NCI-H2171 (cell line): ENCODE measurements around the gene GUF1.
"Not testable (repeated sequence)": the region's sequence is repeated elsewhere in the genome, so short reads cannot be mapped to it uniquely, and the experiment has no call there.

Experiments
- DNase-seq: peaks from one replicate; lab custom pipeline; 2025; lab: John Stamatoyannopoulos, UW

Gene GUF1

DNA sequence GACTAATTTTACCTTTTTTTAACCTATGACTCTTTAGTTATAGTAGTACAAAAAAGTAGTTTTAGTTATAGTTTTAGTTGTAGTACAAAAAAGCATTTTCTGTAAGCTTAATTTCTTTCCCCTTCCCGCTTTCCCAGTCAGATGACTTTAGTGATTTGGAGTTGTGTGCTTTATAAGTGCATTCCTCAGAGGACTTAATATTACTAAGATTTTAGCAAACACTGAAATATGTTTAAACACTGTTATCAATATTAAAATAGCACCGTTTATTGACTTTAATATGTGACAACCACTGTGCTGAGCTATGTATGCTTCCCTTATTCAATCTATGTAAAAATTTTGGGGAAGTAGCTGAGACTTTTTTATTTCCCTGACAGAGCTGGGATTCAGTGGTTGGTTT, 22.8 kb downstream of the GUF1 start:
- DNase-seq: no peak

DNA sequence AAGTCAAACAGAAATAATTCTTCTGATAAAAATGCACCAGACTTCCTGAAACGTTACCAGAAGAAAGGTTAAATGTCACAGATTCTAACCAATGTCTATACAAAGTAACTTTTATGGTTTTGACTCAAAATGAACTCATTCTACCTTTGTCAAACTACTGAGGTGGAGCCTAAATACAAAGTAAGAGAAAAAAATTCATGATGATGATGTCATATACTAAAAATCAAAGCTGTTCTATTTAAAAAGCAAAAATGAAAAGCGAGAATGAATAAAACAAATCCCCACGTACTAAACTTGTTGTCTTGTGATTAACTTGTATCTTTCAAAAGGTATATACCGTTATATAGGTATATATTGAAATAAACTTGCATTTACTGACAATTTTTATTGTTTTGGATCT, 26.5 kb downstream of the GUF1 start:
- DNase-seq: no peak

DNA sequence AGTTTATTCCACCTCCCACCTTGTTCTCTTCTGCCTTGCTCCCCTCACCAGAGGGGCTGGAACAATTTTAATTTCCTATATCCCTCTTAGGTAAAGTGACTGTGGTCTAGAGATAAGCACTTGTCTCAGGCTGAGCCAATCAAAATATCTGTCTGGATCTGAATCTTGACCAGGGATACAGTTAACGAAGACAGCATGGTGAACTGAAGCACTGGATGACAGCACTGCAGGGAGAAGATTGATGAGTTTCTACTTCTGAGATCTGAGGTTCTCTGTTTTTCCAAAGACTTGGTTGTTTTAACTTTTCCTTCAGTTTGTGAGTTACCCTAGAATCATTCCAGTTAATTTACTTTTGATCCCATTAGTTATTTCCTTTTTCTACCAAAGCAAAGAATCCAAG, 34.9 kb downstream of the GUF1 start:
- DNase-seq: no peak

DNA sequence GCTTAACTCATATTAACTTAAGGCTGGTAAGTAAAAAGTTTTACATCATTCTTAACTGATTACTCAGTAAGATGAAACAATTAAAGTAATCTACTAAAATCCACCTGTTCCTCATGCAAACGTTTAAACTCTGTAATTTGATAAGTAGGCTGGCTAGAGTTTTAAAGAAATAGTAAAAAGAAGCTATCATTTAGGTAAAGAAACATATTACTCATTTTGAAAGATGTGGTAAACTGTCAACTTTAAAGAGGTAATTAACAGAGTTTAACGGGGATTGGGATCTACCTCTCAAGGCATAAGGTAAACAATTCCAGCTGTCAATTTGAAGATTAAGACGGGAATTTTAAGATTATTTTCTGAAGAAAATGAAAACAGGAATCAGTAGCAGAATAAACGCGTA, 38.4 kb downstream of the GUF1 start:
- no peak for DNase-seq

DNA sequence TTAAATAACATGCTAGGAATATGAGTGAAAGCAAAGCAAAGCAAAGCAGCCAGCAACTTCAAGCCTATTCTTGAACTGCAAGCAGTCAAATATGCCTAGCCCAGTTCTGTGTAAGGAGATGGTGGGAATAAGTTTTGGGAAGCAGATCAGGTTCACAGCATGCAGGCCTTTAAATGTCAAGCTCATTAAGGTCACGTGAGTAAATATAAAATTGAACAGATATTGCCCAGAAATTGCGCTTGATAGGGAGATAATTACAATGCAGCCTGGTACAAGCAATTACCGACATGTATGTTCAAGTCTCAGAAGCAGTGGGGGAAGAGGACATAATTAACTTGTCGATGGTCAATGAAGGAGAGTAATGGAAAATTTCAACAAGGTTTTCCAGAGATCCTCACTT, 42.2 kb downstream of the GUF1 start:
- no peak for DNase-seq

DNA sequence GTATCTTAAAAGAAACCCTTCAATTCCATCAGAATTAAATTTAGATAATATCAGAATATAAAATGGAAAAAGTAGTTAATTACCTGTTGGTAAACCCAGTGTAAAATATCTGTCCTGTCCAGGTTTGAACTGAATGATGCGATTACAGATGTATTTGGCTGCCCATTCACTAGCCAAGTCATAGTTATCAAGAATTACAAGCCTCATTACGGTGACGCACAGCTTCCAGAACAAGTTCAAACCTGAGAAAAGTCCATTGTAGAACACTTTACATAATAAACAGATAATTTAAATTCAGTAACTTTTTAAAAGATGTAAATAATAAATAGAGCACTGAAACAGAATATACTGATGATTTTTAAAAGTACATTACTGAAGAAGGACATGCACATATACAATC, 43.8 kb downstream of the GUF1 start:
- no peak for DNase-seq

DNA sequence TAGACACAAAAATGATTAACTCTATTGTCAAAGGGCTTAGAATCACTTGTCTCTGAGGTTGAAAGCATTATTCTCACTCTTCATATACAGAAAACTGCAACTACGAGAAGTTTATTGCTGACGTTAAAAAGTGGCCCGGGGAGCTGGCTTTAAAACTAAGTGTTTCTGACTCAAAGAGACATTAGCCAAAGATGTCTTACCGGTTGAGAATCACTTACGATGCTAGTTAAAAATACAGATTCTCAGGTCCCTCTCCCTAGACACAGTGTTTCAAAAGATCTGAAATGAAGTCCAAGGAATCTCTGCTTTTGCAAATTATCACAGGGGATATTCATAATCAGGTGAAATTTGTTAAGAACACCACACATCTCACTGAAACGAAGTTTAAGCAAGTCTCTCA, 46.9 kb downstream of the GUF1 start:
- no peak for DNase-seq

DNA sequence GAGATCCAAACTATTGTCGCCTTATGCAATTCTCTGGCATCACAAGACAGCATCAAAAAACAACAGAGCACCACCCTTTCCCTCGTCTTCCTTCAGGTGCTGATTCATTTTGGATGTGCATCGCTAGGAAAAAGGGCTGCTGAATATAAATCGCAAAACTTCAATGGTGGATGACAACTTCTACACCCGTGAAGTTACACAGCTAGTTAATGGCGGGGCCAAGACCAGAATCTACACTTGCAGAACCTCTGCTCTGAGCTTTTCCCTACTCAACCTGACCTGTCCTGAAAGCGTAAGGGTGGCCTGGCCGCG, 47.5 kb downstream of the GUF1 start:
- no peak for DNase-seq

DNA sequence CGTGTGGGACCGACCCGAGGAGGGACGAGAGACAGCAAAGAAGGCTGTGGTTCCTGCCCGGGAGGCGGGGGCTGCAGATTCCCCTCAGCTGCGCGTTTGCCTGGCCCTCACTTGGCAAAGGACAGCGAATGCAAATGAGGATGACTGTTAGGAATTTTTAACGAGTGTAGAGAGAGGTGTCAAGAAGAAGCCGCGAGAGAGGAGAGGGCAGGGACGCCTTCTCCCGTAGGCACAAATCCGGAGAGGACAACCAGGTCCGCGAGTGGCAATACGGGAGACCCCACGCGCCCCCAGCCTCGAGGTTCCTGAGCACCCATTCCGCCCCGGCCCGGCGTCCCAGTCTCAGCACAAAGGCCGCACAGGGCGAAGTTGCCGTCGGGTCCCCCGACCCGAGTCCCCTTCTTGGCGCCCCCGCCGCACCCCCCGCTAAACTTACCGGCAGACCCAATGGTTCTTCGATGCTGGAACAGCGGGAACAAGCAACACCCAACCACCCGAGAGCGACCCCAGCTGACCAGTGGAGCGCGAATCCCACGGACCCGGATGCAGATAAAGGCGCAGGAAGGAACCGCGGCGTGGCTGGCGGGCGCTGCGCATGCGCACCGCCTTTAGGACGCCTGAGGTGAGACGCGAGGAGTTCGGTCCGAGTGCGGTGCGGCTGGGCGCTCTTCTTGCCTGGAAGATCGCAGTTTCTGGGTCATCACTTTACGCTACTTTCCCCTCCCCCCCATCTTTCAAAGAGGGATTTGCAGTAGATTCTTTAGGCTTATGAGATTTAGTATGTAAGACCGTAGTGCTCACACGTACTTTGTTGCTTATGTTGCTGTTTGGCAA, 48.0 kb downstream of the GUF1 start, which contains the start of gene GNPDA2:
Gene GNPDA2, minus strand, starts transcription at position 519 of the 834 bp plus-strand sequence. CDS start 4,349 bp downstream, outside the sequence.
- peak; percentile 58 for DNase-seq

DNA sequence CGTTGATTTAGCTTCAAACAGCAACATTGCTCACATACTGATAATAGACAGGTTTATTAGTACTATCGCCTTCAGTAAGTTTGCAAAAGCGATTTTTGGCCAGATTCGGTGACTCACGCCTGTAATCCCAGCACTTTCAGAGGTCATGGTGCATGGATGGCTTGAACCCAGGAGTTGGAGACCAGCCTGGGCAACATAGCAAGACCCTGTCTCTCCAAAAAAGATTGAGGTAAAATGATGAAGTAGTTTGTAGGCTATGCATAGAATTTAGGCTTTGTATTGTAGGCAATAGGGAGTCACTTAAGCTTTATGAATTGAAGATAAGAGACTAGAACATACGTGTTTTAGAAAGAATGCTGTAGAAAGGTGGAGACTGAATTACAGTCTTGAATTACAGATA, 49.3 kb downstream of the GUF1 start:
- no peak for DNase-seq

DNA sequence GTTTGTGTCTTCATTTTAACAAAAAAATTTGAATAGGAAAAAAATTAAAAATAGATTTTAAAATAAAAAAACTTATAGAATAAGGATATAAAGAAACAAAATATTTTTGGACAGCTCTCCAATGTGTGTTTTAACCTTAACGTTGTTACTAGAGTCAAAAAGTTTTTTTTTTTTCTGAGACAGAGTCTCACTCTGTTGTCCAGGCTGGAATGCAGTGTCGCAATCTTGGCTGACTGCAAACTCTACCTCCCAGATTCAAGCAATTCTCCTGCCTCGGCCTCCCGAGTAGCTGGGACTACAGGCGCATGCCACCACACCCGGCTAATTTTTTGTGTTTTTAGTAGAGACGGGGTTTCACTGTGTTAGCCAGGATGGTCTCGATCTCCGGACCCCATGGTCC, 50.5 kb downstream of the GUF1 start:
- not testable (repeated sequence) for DNase-seq

DNA sequence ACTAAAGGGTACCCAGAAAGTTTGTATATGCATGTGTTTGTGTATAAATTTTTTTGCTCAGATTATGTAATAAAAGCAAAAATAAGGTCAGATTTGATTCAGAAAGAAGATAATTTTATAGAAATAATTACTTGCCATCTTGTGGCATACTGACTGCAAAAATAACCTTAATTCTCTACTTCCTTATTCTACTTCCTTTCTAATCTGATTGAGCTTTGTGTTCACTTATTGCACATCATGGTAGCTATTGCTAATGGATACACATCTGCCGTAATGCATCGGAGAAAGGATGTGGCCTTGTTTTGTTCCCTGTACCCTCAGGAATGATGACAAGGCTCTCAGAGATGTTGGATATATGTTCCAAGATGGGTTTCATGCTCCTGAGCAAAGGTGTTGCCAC, 58.7 kb downstream of the GUF1 start:
- no peak for DNase-seq

DNA sequence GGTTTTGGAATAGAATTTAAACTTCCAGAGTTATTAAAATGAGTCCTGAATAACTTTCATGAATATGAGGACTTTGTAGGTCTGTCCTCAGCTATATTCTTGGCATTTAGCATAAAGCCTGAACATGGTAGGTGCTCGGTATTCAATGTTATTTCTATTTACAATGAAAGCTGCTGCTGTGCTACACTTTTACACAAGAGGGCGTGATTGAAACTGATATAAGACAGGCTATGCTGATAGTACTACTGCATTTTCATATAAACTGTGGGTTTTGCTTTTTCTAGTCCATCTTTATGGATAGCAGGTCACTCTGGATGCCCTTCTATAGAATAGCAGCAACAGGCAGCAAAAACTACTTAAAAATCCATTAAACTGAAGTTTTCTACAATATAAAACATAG, 60.4 kb downstream of the GUF1 start:
- no peak for DNase-seq

DNA sequence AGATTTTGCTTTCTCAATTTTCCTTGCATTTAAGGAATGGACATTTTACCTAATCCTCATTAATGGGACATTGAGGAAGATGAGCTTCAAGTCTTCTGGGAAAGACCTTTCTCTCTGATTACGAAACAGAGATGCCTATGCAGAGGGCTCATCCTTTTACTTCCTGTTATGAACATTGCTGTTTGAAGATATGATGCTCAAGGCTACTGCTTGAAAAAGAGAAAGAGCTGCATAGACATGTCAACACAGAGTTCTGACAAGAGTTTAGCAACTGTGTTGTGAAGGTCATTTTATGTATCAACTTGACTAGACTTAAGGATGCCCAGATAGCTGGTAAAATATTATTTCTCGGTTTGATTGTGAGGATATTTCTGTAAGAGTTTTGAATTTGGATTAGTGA, 62.0 kb downstream of the GUF1 start:
- no peak for DNase-seq
